Adrenal gland (tissue), 12 donors: ENCODE results near the gene SHANK2. TPM values are rescaled to one million over a fixed set of nuclear protein-coding genes. Genes with fewer than 3 reads are reported as not detected.

Source experiments
- DNase-seq, 7 donors: peaks; one replicate each; pipeline ENCODE4 v3.0.0-alpha.2; 2019 to 2020
- H3K27ac ChIP-seq, 5 donors: fragments of 200-600 bp; sonication (generic) in 4 of 5; 1 replicate in 3 of 5; 2 replicates in 2 of 5; pipeline versions ENCODE4 v1.5.1 to v1.8.0; 2016 to 2020; ENCODE audit warnings: mild to moderate bottlenecking in 1 of 5
- H3K27me3 ChIP-seq: fragments of 200-600 bp; 2 replicates; pipeline ENCODE4 v1.8.0; 2021
- H3K36me3 ChIP-seq, 2 donors: fragments of 200-600 bp; replicated peaks in 1 of 2; 1 replicate in 1 of 2; 2 replicates in 1 of 2; pipeline versions ENCODE4 v1.5.1 to v1.8.0; 2018 to 2022
- H3K4me1 ChIP-seq, 2 donors: fragments of 200-600 bp; replicated peaks in 1 of 2; 1 replicate in 1 of 2; 2 replicates in 1 of 2; pipeline versions ENCODE4 v1.5.1 to v1.8.0; 2018 to 2021
- H3K4me3 ChIP-seq, 4 donors: fragments of 200-600 bp; sonication (generic) in 3 of 4; one replicate each; pipeline ENCODE4 v1.5.1; 2016 to 2018
- H3K9me3 ChIP-seq, 3 donors: fragments of 200-600 bp; sonication (generic) in 1 of 3; replicated peaks in 1 of 3; 1 replicate in 2 of 3; 2 replicates in 1 of 3; pipeline versions ENCODE4 v1.5.1 to v1.8.0; 2016 to 2021
- POLR2A ChIP-seq, 2 donors: fragments of 450-650 bp; IDR thresholded peaks; one replicate each; pipeline ENCODE4 v1.6.1; 2017; ENCODE audit warnings: antibody characterized with exemption in 2 of 2, mild to moderate bottlenecking in 2 of 2, moderate library complexity in 1 of 2
- WGBS, 4 donors: extraction: QIAGEN DNeasy Blood & Tissue Kit in 2 of 4; methylation state at CpG; one replicate each; pipeline versions ENCODE4 v1.1.5 to v1.1.7; 2013 to 2017; 5-methylcytosine and 5-hydroxymethylcytosine counted together
- intact Hi-C, 2 donors: fragments of 100-400 bp; cut with DNase I; formaldehyde crosslinking; loops; one replicate each; pipeline versions ENCODE4 v1.14.1 to v1.15.0; 2022 to 2023
- polyA plus RNA-seq, 3 donors: library from polyadenylated mRNA; stranded (reverse); fragments of 200-250 nt in 2 of 3; fragments of 350-450 nt in 1 of 3; fragmentation: Illumina TruSeq in 1 of 3; extraction: RNeasy Lipid Tissue Mini Kit (QIAGEN cat#74804) in 1 of 3; gene quantifications; one replicate each; pipeline ENCODE4 v1.2.3, GENCODE V29; 2013 to 2014
- total RNA-seq, 9 donors: library from RNA; depleted of rRNA in 4 of 9; stranded (reverse); fragments of >200 nt in 4 of 9; fragments of 120-200 nt in 1 of 9; fragmentation: NEBNext Ultra II Directional in 1 of 9; extraction: Animal tissue kit (Norgen Biotek cat#: 25700) in 1 of 9; gene quantifications; one replicate each; pipeline versions ENCODE4 v1.1.0 to v1.2.4, GENCODE V29; 2013 to 2023
- TF ChIP-seq, protein P1 (sequence below), 6 experiments: fragments of 450-650 bp in 4 of 6; fragments of 200-600 bp in 2 of 6; sonication (generic) in 1 of 6; IDR thresholded peaks; 1 replicate in 5 of 6; 2 replicates in 1 of 6; pipeline versions ENCODE4 v1.5.1 to v1.8.0; 2016 to 2021; ENCODE audit warnings: antibody characterized with exemption in 6 of 6, mild to moderate bottlenecking in 2 of 6, moderate library complexity in 1 of 6
- donor health status: healthy with polysubstance abuse.
- donor health status: Bipolar disorder and iron deficiency.
- donor health status: DM: yes; HTN: yes; CAD: no.
- donor health status: DM: no; HTN: no; CAD: no.
- donor health status: DM: no; HTN: no; CAD: no.
- donor health status: DM: yes; HTN: yes; CAD: no.

SHANK2 gene
- total and polyA plus RNA-seq, 12 donors, result 0.77 to 6.4 (median 2.3) TPM

- Histone ChIP-seq H3K9me3 (no peaks in the 10 kb centered on the region), H3K4me3 (peak overlapping the region in 1 of 4 donors; percentile 55), H3K4me1 (peaks cover 0 to 6% of the 10 kb centered on the region in 2 donors), H3K36me3 (no peaks in the 10 kb centered on the region), H3K27ac (no peak overlapping the region), H3K27me3 (peaks cover 44% of the 10 kb centered on the region)
- intact Hi-C loops, result no loop called here
- no peak for DNase-seq
- WGBS, 4 donors, result 0 to 1% (median 1%) methylated on average over 1 to 59 of the region's 59 CpGs
- TF ChIP-seq, protein P1, sequence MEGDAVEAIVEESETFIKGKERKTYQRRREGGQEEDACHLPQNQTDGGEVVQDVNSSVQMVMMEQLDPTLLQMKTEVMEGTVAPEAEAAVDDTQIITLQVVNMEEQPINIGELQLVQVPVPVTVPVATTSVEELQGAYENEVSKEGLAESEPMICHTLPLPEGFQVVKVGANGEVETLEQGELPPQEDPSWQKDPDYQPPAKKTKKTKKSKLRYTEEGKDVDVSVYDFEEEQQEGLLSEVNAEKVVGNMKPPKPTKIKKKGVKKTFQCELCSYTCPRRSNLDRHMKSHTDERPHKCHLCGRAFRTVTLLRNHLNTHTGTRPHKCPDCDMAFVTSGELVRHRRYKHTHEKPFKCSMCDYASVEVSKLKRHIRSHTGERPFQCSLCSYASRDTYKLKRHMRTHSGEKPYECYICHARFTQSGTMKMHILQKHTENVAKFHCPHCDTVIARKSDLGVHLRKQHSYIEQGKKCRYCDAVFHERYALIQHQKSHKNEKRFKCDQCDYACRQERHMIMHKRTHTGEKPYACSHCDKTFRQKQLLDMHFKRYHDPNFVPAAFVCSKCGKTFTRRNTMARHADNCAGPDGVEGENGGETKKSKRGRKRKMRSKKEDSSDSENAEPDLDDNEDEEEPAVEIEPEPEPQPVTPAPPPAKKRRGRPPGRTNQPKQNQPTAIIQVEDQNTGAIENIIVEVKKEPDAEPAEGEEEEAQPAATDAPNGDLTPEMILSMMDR (IDR thresholded peaks at IDR 0.05), result peak in 1 of 6 experiments; percentile 25
- TF ChIP-seq POLR2A (IDR thresholded peaks at IDR 0.05), result no peak
Observed at GRCh38 chr11:71251761-71252268, 562 bp downstream of the SHANK2 start.

GRCh38 chr11:71251151-71251721 lies 1.1 kb downstream of the SHANK2 start:
- DNase-seq, result peak in 2 of 7 donors; percentile 11 to 12
- no peaks in the 10 kb centered on the region for H3K36me3 ChIP-seq
- no peak overlapping the region for H3K27ac ChIP-seq
- H3K4me1 ChIP-seq, result peaks cover 0 to 6% of the 10 kb centered on the region in 2 donors
- intact Hi-C loops, result no loop called here
- WGBS, 4 donors, result 2 to 10% (median 3%) methylated on average over 17 to 64 of the region's 64 CpGs; no CpG with 5 or more reads in 1 of the 4 donors
- no peaks in the 10 kb centered on the region for H3K9me3 ChIP-seq
- TF ChIP-seq, protein P1 (IDR thresholded peaks at IDR 0.05), result no peak
- TF ChIP-seq POLR2A (IDR thresholded peaks at IDR 0.05), result no peak
- peak overlapping the region in 1 of 4 donors; percentile 55 for H3K4me3 ChIP-seq
- H3K27me3 ChIP-seq, result peaks cover 44% of the 10 kb centered on the region

- Histone ChIP-seq H3K27me3 (peaks cover 44% of the 10 kb centered on the region), H3K36me3 (no peaks in the 10 kb centered on the region), H3K9me3 (no peaks in the 10 kb centered on the region), H3K27ac (no peak overlapping the region), H3K4me3 (no peak overlapping the region), H3K4me1 (peaks cover 0 to 6% of the 10 kb centered on the region in 2 donors)
- TF ChIP-seq, protein P1 (IDR thresholded peaks at IDR 0.05), result no peak
- no peak for TF ChIP-seq POLR2A (IDR thresholded peaks at IDR 0.05)
- DNase-seq, result peak in 1 of 7 donors; percentile 35
- intact Hi-C loops, result no loop called here
- 29 to 44% (median 39%) methylated on average over 26 to 27 of the region's 27 CpGs for WGBS, 4 donors
Observed at GRCh38 chr11:71250523-71251150, 1.7 kb downstream of the SHANK2 start.

DNA sequence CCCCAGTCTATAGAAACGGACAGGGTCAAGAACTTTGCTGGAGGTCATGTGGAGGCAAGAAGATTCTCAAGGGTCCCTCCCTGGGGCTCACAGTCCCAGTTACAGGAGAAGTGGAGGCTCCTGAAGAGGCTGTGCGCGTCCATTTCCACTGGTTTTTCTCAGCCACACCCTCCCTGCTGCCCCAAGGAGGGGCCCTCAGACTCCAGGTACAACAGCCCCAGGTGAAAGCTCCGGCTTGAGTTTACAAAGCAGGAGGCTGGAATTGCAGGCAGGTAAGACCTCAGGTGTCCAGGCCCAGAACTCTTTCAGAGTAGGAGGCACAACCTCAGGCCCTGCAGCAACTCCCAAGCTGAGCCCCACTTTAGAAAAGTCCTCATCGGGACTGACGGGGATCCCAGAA lies 3.1 kb downstream of the SHANK2 start:
- no peak overlapping the region for H3K4me3 ChIP-seq
- DNase-seq, result no peak
- H3K4me1 ChIP-seq, result peaks cover 0 to 6% of the 10 kb centered on the region in 2 donors
- H3K36me3 ChIP-seq, result no peaks in the 10 kb centered on the region
- H3K27me3 ChIP-seq, result peaks cover 43% of the 10 kb centered on the region
- no peaks in the 10 kb centered on the region for H3K9me3 ChIP-seq
- intact Hi-C loops, result no loop called here
- TF ChIP-seq, protein P1 (IDR thresholded peaks at IDR 0.05), result no peak
- no peak for TF ChIP-seq POLR2A (IDR thresholded peaks at IDR 0.05)
- H3K27ac ChIP-seq, result no peak overlapping the region
- WGBS, 4 donors, result 81 to 84% (median 84%) methylated on average over 5 to 6 of the region's 6 CpGs
